Gastroesophageal sphincter (tissue), 4 donors: ENCODE results near the gene PDE3A. TPM values are rescaled to one million over a fixed set of nuclear protein-coding genes. Genes with fewer than 3 reads are reported as not detected.

Experiments used
- ATAC-seq: fragments of 150-250 bp; one replicate; pipeline ENCODE4 v1.9.1; 2016; ENCODE audit warnings: mild to moderate bottlenecking, moderate library complexity
- H3K27ac ChIP-seq, 4 donors: fragments of 200-600 bp; sonication (generic) in 3 of 4; 1 replicate in 3 of 4; 2 replicates in 1 of 4; pipeline ENCODE4 v1.5.1; 2016 to 2019
- H3K27me3 ChIP-seq: fragments of 200-600 bp; sonication (generic); one replicate; pipeline ENCODE4 v1.5.1; 2019
- H3K36me3 ChIP-seq, 2 donors: fragments of 200-600 bp; sonication (generic); one replicate each; pipeline ENCODE4 v1.5.1; 2019; ENCODE audit warnings: control low read depth in 1 of 2
- H3K4me1 ChIP-seq, 3 donors: fragments of 200-600 bp; sonication (generic); 1 replicate in 2 of 3; 2 replicates in 1 of 3; pipeline ENCODE4 v1.5.1; 2016 to 2019; ENCODE audit warnings: control low read depth in 2 of 3
- H3K4me3 ChIP-seq, 2 donors: fragments of 200-600 bp; sonication (generic); one replicate each; pipeline ENCODE4 v1.5.1; 2019; ENCODE audit warnings: mild to moderate bottlenecking in 1 of 2, moderate library complexity in 1 of 2
- H3K9me3 ChIP-seq, 3 donors: fragments of 200-600 bp; sonication (generic); one replicate each; pipeline ENCODE4 v1.5.1; 2017 to 2019; ENCODE audit warnings: control low read depth in 2 of 3
- CTCF ChIP-seq, 4 experiments: fragments of 200-600 bp in 2 of 4; fragments of 450-650 bp in 2 of 4; sonication (generic) in 1 of 4; IDR thresholded peaks; one replicate each; pipeline ENCODE4 v1.5.1; 2017 to 2019; ENCODE audit warnings: antibody characterized with exemption in 4 of 4, mild to moderate bottlenecking in 2 of 4, moderate library complexity in 2 of 4
- EP300 ChIP-seq: sonication (generic); formaldehyde crosslinking; IDR thresholded peaks from one replicate; pipeline ENCODE4 v1.6.1; 2017; ENCODE audit warnings: antibody characterized with exemption, mild to moderate bottlenecking
- POLR2A ChIP-seq, 2 donors: fragments of 450-650 bp; IDR thresholded peaks; one replicate each; pipeline ENCODE4 v1.6.1; 2017; ENCODE audit warnings: antibody characterized with exemption in 2 of 2, mild to moderate bottlenecking in 2 of 2, moderate library complexity in 1 of 2
- POLR2AphosphoS5 ChIP-seq: sonication (generic); formaldehyde crosslinking; IDR thresholded peaks from one replicate; pipeline ENCODE4 v1.6.1; 2017; ENCODE audit warnings: antibody characterized with exemption
- WGBS, 2 donors: methylation state at CpG; one replicate each; pipeline ENCODE4 v1.1.5; 2018; ENCODE audit warnings: low coverage in 1 of 2; 5-methylcytosine and 5-hydroxymethylcytosine counted together
- total RNA-seq, 4 donors: library from RNA; depleted of rRNA; stranded (reverse); fragments of >200 nt; gene quantifications; one replicate each; pipeline ENCODE4 v1.1.0, GENCODE V29; 2016

The PDE3A gene
- total RNA-seq, 4 donors from 2014 or later: 104 to 194 (median 139) TPM

GRCh38 chr12:20492251-20492760, 124.0 kb downstream of the PDE3A start:
- TF ChIP-seq POLR2AphosphoS5 (no peak), POLR2A (IDR thresholded peaks at IDR 0.05) (no peak), CTCF (IDR thresholded peaks at IDR 0.05) (no peak), EP300 (no peak)
- ATAC-seq: no peak
- no peak overlapping the region for H3K4me3 ChIP-seq
- H3K27ac ChIP-seq: no peak overlapping the region
- WGBS, 2 donors: 70 to 71% methylated on average over 2 to 4 of the region's 4 CpGs
- H3K36me3 ChIP-seq: no peaks in the 10 kb centered on the region
- H3K27me3 ChIP-seq: no peaks in the 10 kb centered on the region
- no peaks in the 10 kb centered on the region for H3K9me3 ChIP-seq
- H3K4me1 ChIP-seq: peaks cover 0 to 63% (median 3%) of the 10 kb centered on the region in 3 donors

- Histone ChIP-seq H3K9me3 (no peaks in the 10 kb centered on the region), H3K27ac (no peak overlapping the region), H3K36me3 (no peaks in the 10 kb centered on the region), H3K27me3 (no peaks in the 10 kb centered on the region), H3K4me3 (no peak overlapping the region), H3K4me1 (peaks cover 0 to 62% (median 3%) of the 10 kb centered on the region in 3 donors)
- ATAC-seq: no peak
- WGBS, 2 donors: 47 to 50% methylated on average over 1 of the region's 1 CpG
- TF ChIP-seq POLR2AphosphoS5 (peak; percentile 13), EP300 (no peak)
Observed at GRCh38 chr12:20493934-20494333, 125.6 kb downstream of the PDE3A start.

- 53 to 55% methylated on average over 2 of the region's 2 CpGs for WGBS, 2 donors
- TF ChIP-seq EP300 (no peak), POLR2AphosphoS5 (no peak), POLR2A (IDR thresholded peaks at IDR 0.05) (no peak), CTCF (IDR thresholded peaks at IDR 0.05) (no peak)
Observed at GRCh38 chr12:20494851-20495250, 126.5 kb downstream of the PDE3A start.

GRCh38 chr12:20495997-20496396, 127.7 kb downstream of the PDE3A start:
- Histone ChIP-seq H3K36me3 (no peaks in the 10 kb centered on the region), H3K27ac (no peak overlapping the region), H3K4me1 (peaks cover 0 to 48% (median 3%) of the 10 kb centered on the region in 3 donors), H3K9me3 (no peaks in the 10 kb centered on the region), H3K4me3 (no peak overlapping the region), H3K27me3 (no peaks in the 10 kb centered on the region)
- no peak for ATAC-seq
- TF ChIP-seq EP300 (no peak), POLR2AphosphoS5 (no peak), POLR2A (IDR thresholded peaks at IDR 0.05) (no peak), CTCF (IDR thresholded peaks at IDR 0.05) (no peak)
- 69 to 83% methylated on average over 1 of the region's 1 CpG for WGBS, 2 donors

More at GRCh38 chr12:20494851-20495250, 126.5 kb downstream of the PDE3A start:
- Histone ChIP-seq H3K4me1 (peaks cover 0 to 53% (median 3%) of the 10 kb centered on the region in 3 donors), H3K36me3 (no peaks in the 10 kb centered on the region), H3K4me3 (no peak overlapping the region), H3K9me3 (no peaks in the 10 kb centered on the region), H3K27me3 (no peaks in the 10 kb centered on the region), H3K27ac (peak overlapping the region in 1 of 4 donors; percentile 41)
- no peak for ATAC-seq

- Histone ChIP-seq H3K4me3 (no peak overlapping the region), H3K27ac (no peak overlapping the region), H3K27me3 (no peaks in the 10 kb centered on the region), H3K36me3 (no peaks in the 10 kb centered on the region), H3K9me3 (no peaks in the 10 kb centered on the region), H3K4me1 (peaks cover 0 to 42% (median 3%) of the 10 kb centered on the region in 3 donors)
- 59 to 69% methylated on average over 3 of the region's 3 CpGs for WGBS, 2 donors
- ATAC-seq: no peak
- TF ChIP-seq POLR2AphosphoS5: no peak
- TF ChIP-seq CTCF (IDR thresholded peaks at IDR 0.05): no peak
- TF ChIP-seq EP300: no peak
- no peak for TF ChIP-seq POLR2A (IDR thresholded peaks at IDR 0.05)
Observed at GRCh38 chr12:20497707-20498106, 129.4 kb downstream of the PDE3A start.
